CD14-positive monocyte (primary cell): ENCODE measurements around the gene FEM1C. TPM values are rescaled to one million over a fixed set of nuclear protein-coding genes. Genes with fewer than 3 reads are reported as not detected.

Experiments
- DNase-seq, 3 donors: peaks; one replicate each; pipeline ENCODE4 v3.0.0-alpha.2; 2011 to 2022
- H2AFZ ChIP-seq: 2 replicates; pipeline ENCODE4 v1.6.0; 2012; ENCODE audit warnings: mild to moderate bottlenecking, low read depth, low read length, inconsistent platforms; ENCODE audit not compliant: insufficient read depth, poor library complexity, severe bottlenecking
- H3K27ac ChIP-seq, 2 donors: 1 replicate in 1 of 2; 2 replicates in 1 of 2; pipeline ENCODE4 v1.5.1; 2012 to 2013; ENCODE audit warnings: low read length in 2 of 2, control low read depth in 1 of 2, inconsistent platforms in 1 of 2, low read depth in 1 of 2, mild to moderate bottlenecking in 1 of 2
- H3K27me3 ChIP-seq, 2 donors: one replicate each; pipeline versions ENCODE4 v1.6.0 to v1.6.1; 2011 to 2013; ENCODE audit warnings: low read length in 2 of 2; ENCODE audit not compliant: control insufficient read depth in 2 of 2, insufficient read depth in 2 of 2
- H3K36me3 ChIP-seq, 2 donors: replicated peaks in 1 of 2; 1 replicate in 1 of 2; 2 replicates in 1 of 2; pipeline versions ENCODE4 v1.5.1 to v1.6.1; 2012 to 2013; ENCODE audit warnings: low read length in 2 of 2, control low read depth in 1 of 2, inconsistent platforms in 1 of 2, mild to moderate bottlenecking in 1 of 2; ENCODE audit not compliant: insufficient read depth in 2 of 2, control insufficient read depth in 1 of 2
- H3K4me1 ChIP-seq, 2 donors: 1 replicate in 1 of 2; 2 replicates in 1 of 2; pipeline versions ENCODE4 v1.5.1 to v1.6.1; 2012 to 2013; ENCODE audit warnings: low read length in 2 of 2, control low read depth in 1 of 2, inconsistent platforms in 1 of 2, mild to moderate bottlenecking in 1 of 2, moderate library complexity in 1 of 2; ENCODE audit not compliant: insufficient read depth in 2 of 2, control insufficient read depth in 1 of 2
- H3K4me2 ChIP-seq: replicated peaks from 2 replicates; pipeline ENCODE3; 2012; ENCODE audit warnings: low read length, moderate library complexity, mild to moderate bottlenecking; ENCODE audit not compliant: poor library complexity, severe bottlenecking; ENCODE audit errors: extremely low read depth
- H3K4me3 ChIP-seq, 3 experiments: fragments of 200-600 bp in 1 of 3; sonication (generic) in 1 of 3; replicated peaks in 1 of 3; 1 replicate in 2 of 3; 2 replicates in 1 of 3; pipeline ENCODE4 v1.5.1; 2011 to 2013; ENCODE audit warnings: low read length in 3 of 3, mild to moderate bottlenecking in 3 of 3, control low read depth in 2 of 3, low read depth in 2 of 3, inconsistent platforms in 1 of 3, moderate library complexity in 1 of 3
- H3K79me2 ChIP-seq: 2 replicates; pipeline ENCODE4 v1.6.0; 2012; ENCODE audit warnings: mild to moderate bottlenecking, control low read depth, inconsistent platforms, low read length, moderate library complexity; ENCODE audit not compliant: insufficient read depth
- H3K9ac ChIP-seq: 2 replicates; pipeline ENCODE4 v1.6.0; 2017; ENCODE audit warnings: low read length, mild to moderate bottlenecking; ENCODE audit not compliant: insufficient read depth, poor library complexity, severe bottlenecking
- H3K9me3 ChIP-seq, 2 donors: replicated peaks in 1 of 2; 1 replicate in 1 of 2; 2 replicates in 1 of 2; pipeline versions ENCODE4 v1.5.1 to v1.6.1; 2012 to 2013; ENCODE audit warnings: low read length in 2 of 2, control low read depth in 1 of 2; ENCODE audit not compliant: control insufficient read depth in 1 of 2, insufficient read depth in 1 of 2
- H4K20me1 ChIP-seq: 2 replicates; pipeline ENCODE4 v1.6.0; 2012; ENCODE audit warnings: mild to moderate bottlenecking, low read length, control low read depth, moderate library complexity; ENCODE audit not compliant: insufficient read depth
- H3K27ac Mint-ChIP-seq, 7 donors: one replicate each; pipeline ENCODE4 v1.8.0; 2020; ENCODE audit warnings: mild to moderate bottlenecking in 7 of 7, mixed read lengths in 7 of 7, moderate library complexity in 6 of 7, inconsistent platforms in 2 of 7
- H3K27me3 Mint-ChIP-seq, 3 donors: one replicate each; pipeline ENCODE4 v1.8.0; 2021 to 2022; ENCODE audit warnings: low read depth in 3 of 3, mild to moderate bottlenecking in 3 of 3, mixed read lengths in 3 of 3, moderate library complexity in 3 of 3, inconsistent platforms in 1 of 3
- H3K36me3 Mint-ChIP-seq, 2 donors: one replicate each; pipeline ENCODE4 v1.8.0; 2020; ENCODE audit warnings: mixed read lengths in 2 of 2, inconsistent platforms in 1 of 2, mild to moderate bottlenecking in 1 of 2
- H3K4me1 Mint-ChIP-seq: one replicate; pipeline ENCODE4 v1.8.0; 2020; ENCODE audit warnings: mild to moderate bottlenecking, mixed read lengths
- H3K4me3 Mint-ChIP-seq, 2 donors: one replicate each; pipeline ENCODE4 v1.8.0; 2020; ENCODE audit warnings: mild to moderate bottlenecking in 2 of 2, mixed read lengths in 2 of 2, moderate library complexity in 1 of 2
- H3K9me3 Mint-ChIP-seq, 7 donors: one replicate each; pipeline ENCODE4 v1.8.0; 2020 to 2022; ENCODE audit warnings: mixed read lengths in 7 of 7, mild to moderate bottlenecking in 6 of 7, moderate library complexity in 6 of 7, inconsistent platforms in 2 of 7
- WGBS: methylation state at CpG from one replicate; pipeline ENCODE4 v1.1.5; 2013; ENCODE audit warnings: missing lambda C conversion rate; ENCODE audit not compliant: insufficient coverage; 5-methylcytosine and 5-hydroxymethylcytosine counted together
- intact Hi-C, 2 donors: fragments of 100-400 bp; cut with micrococcal nuclease; formaldehyde crosslinking; loops; one replicate each; pipeline versions ENCODE4 v1.15.0 to v1.15.1; 2023
- polyA plus RNA-seq, 3 donors: library from polyadenylated mRNA; depleted of rRNA in 1 of 3; unstranded in 2 of 3; stranded (reverse) in 1 of 3; fragments of 300-500 nt in 2 of 3; fragments of >200 nt in 1 of 3; fragmentation: Illumina TruSeq in 2 of 3; gene quantifications; 1 replicate in 2 of 3; 2 replicates in 1 of 3; pipeline ENCODE4 v1.2.3, GENCODE V29; 2012 to 2021
- TF ChIP-seq, protein P1 (sequence below): fragments of 200-600 bp; IDR thresholded peaks from one replicate; pipeline ENCODE4 v1.8.0; 2022; ENCODE audit warnings: antibody characterized with exemption, mild to moderate bottlenecking

The FEM1C gene
- polyA plus RNA-seq, 3 donors, result 2.5 to 18.2 (median 2.6) TPM

DNA sequence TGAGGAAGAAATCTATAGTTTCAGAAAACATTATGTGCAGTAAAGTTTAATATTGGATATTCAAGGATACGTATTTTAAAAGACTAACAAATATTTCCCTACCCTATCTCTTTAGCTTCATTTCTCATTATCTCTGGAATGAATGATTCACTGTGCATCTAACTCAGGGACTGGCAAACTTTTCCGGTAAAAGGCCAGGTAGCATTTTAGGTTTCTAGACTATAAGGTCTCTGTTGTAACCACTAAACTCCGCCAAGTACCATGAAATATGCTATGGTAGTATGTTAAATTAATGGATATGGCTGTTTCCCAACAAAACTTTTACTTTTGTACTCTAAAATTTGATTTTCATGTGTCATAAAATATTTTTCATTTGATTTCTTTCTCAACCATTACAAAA is 13.2 kb downstream of the FEM1C start:
- Histone ChIP-seq H4K20me1 (peaks cover 100% of the 10 kb centered on the region), H3K9me3 (peaks cover 0 to 7% of the 10 kb centered on the region in 2 donors), H2AFZ (no peak overlapping the region), H3K4me2 (no peak overlapping the region), H3K27me3 (no peaks in the 10 kb centered on the region), H3K27ac (peak overlapping the region in 1 of 2 donors; percentile 60), H3K9ac (no peak overlapping the region), H3K36me3 (peaks cover 20 to 70% of the 10 kb centered on the region in 2 donors), H3K4me3 (no peak overlapping the region), H3K4me1 (peaks cover 2 to 12% of the 10 kb centered on the region in 2 donors), H3K79me2 (peaks cover 100% of the 10 kb centered on the region)
- Mint-ChIP-seq H3K4me3 (no peak overlapping the region), H3K9me3 (peaks cover 6 to 9% (median 7%) of the 10 kb centered on the region in 7 donors), H3K27me3 (no peaks in the 10 kb centered on the region), H3K4me1 (peaks cover 34% of the 10 kb centered on the region), H3K36me3 (peaks cover 51 to 64% of the 10 kb centered on the region in 2 donors), H3K27ac (peak overlapping the region in 2 of 7 donors; percentile 62 to 75)
- TF ChIP-seq, protein P1, sequence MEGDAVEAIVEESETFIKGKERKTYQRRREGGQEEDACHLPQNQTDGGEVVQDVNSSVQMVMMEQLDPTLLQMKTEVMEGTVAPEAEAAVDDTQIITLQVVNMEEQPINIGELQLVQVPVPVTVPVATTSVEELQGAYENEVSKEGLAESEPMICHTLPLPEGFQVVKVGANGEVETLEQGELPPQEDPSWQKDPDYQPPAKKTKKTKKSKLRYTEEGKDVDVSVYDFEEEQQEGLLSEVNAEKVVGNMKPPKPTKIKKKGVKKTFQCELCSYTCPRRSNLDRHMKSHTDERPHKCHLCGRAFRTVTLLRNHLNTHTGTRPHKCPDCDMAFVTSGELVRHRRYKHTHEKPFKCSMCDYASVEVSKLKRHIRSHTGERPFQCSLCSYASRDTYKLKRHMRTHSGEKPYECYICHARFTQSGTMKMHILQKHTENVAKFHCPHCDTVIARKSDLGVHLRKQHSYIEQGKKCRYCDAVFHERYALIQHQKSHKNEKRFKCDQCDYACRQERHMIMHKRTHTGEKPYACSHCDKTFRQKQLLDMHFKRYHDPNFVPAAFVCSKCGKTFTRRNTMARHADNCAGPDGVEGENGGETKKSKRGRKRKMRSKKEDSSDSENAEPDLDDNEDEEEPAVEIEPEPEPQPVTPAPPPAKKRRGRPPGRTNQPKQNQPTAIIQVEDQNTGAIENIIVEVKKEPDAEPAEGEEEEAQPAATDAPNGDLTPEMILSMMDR, result no peak
- no peak for DNase-seq
- intact Hi-C loops, result loop anchor here in 1 of 2 donors (10.0 kb wide), 1 partner anchor 53 kb away; no protein-coding TSS in a partner anchor
- no CpG with 5 or more reads among the region's 3 CpGs for WGBS

DNA sequence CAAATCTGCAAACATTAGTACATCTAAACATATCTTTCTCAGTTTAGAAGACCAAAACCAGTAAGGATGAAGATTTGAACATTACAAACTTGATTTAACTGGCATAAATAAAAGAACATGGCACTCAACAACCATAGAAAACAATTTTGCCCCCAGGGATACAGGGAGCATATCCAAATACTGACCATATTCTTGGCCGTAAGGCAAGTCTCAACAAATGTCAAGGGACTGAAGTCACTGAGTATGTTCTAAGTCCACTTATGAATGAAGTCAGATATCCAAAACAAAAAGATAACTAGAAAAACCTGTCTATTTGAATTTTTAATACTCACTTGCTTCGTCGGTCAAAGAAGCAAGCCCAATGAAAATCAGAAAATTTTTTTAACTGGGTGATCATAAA is 14.1 kb downstream of the FEM1C start:
- Histone ChIP-seq H3K9me3 (peaks cover 0 to under 1% of the 10 kb centered on the region in 2 donors), H2AFZ (no peak overlapping the region), H3K4me2 (no peak overlapping the region), H3K27ac (no peak overlapping the region), H3K4me1 (peaks cover 2 to 12% of the 10 kb centered on the region in 2 donors), H3K79me2 (peaks cover 99% of the 10 kb centered on the region), H3K4me3 (no peak overlapping the region), H3K36me3 (peaks cover 17 to 70% of the 10 kb centered on the region in 2 donors), H3K9ac (no peak overlapping the region), H3K27me3 (no peaks in the 10 kb centered on the region), H4K20me1 (peaks cover 100% of the 10 kb centered on the region)
- TF ChIP-seq, protein P1, result no peak
- peaks cover 27% of the 10 kb centered on the region for H3K4me1 Mint-ChIP-seq
- H3K9me3 Mint-ChIP-seq, result peaks cover under 1 to 2% (median 2%) of the 10 kb centered on the region in 7 donors
- no peak overlapping the region for H3K4me3 Mint-ChIP-seq
- intact Hi-C loops, result loop anchor here in 1 of 2 donors (10.0 kb wide), 1 partner anchor 54 kb away; no protein-coding TSS in a partner anchor
- H3K36me3 Mint-ChIP-seq, result peaks cover 46 to 64% of the 10 kb centered on the region in 2 donors
- no peak overlapping the region for H3K27ac Mint-ChIP-seq
- no CpG with 5 or more reads among the region's 3 CpGs for whole genome bisulfite sequencing
- DNase-seq, result no peak
- H3K27me3 Mint-ChIP-seq, result no peaks in the 10 kb centered on the region
